Measurements from ENCODE around the gene ARHGEF28. TPM values are rescaled to one million over a fixed set of nuclear protein-coding genes. Genes with fewer than 3 reads are reported as not detected.

Gene ARHGEF28
- 0.23 TPM for total RNA-seq (2013)
- polyA plus RNA-seq (not detected), polyA minus RNA-seq (not detected in 2 replicates), total RNA-seq (0 to 6.9 (median 0.21) reads per million in 11 experiments)

DNA sequence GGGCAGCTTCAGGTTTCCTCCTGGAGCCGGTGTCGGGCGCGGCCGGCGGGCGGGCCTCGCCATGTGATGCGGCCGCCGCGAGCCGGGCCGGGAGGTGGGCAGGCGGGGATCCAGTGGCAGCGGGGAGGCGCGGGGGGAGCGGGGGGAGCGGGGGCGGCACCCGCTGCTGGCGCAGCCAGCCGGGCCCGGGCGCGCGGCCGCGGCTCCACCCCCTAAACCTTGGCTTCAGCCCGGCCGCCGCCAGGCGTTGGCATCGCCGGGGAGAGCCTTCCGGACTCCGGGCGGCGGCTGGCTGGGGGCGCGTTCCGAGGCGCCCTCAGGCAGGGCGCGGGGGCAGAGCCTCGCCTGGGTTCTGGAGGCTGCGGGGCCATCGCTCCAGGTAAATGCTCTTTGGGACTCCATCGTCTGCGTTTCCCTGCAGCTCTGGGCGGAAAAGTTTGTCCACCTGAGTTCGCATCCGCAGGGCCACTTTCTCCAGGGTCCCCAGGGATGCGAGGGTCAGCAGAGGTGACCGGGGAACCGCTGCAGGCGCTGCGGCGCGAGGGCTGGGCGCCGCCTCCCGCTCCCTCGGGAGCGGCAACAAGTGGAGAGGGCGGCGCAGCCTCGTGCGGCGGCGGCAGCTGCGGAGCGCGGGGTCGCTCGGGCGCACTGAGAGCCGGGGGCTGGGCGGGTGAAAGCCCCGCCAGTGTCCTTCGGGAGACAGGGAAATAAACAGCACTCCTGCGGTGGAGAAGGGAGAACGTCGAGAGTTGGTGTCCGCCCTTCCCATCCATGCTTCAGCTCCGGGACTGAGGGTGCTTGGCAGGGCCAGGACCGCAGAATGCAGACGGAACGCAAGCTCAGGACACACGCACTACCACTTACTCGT lies at the start of gene ARHGEF28:
TSS of gene ARHGEF28 (plus strand) at position 253 of the 868 bp plus-strand sequence. CDS start 58,656 bp downstream, outside the sequence.
- Mint-ChIP-seq H3K27me3 (ENCODE audit: low read depth in 3 of 3) (peaks cover 35 to 47% (median 38%) of the 10 kb centered on the region in 3 donors), H3K4me1 (peaks cover 8% of the 10 kb centered on the region), H3K36me3 (no peaks in the 10 kb centered on the region), H3K4me3 (peak within 1 kb of the TSS; percentile 71 to 85), H3K27ac (no peak within 1 kb of the TSS), H3K9me3 (peaks cover 0 to 4% (median 0%) of the 10 kb centered on the region in 7 donors)
- Histone ChIP-seq H3K27ac (ENCODE audit: low read depth in 1 of 2, low read length in 2 of 2) (no peak within 1 kb of the TSS), H3K9ac (ENCODE audit: insufficient read depth, low read length, poor library complexity, severe bottlenecking) (peak within 1 kb of the TSS; percentile 32), H3K36me3 (replicated peaks in 1 of 2; ENCODE audit: control insufficient read depth in 1 of 2, insufficient read depth in 2 of 2, low read length in 2 of 2) (no peaks in the 10 kb centered on the region), H3K9me3 (replicated peaks in 1 of 2; ENCODE audit: control insufficient read depth in 1 of 2, insufficient read depth in 1 of 2, low read length in 2 of 2) (no peaks in the 10 kb centered on the region), H2AFZ (ENCODE audit: insufficient read depth, low read depth, low read length, poor library complexity, severe bottlenecking) (peak within 1 kb of the TSS; percentile 71), H3K4me1 (ENCODE audit: control insufficient read depth in 1 of 2, insufficient read depth in 2 of 2, low read length in 2 of 2) (peaks cover 8% of the 10 kb centered on the region in 2 donors), H3K27me3 (ENCODE audit: control insufficient read depth in 2 of 2, insufficient read depth in 2 of 2, low read length in 2 of 2) (peaks cover 40 to 54% of the 10 kb centered on the region in 2 donors), H3K4me2 (replicated peaks; ENCODE audit: extremely low read depth, low read length, poor library complexity, severe bottlenecking) (peak within 1 kb of the TSS; percentile 83), H4K20me1 (ENCODE audit: insufficient read depth, low read length) (no peaks in the 10 kb centered on the region), H3K4me3 (replicated peaks in 1 of 3; ENCODE audit: low read depth in 2 of 3, low read length in 3 of 3) (peak within 1 kb of the TSS; percentile 20 to 74 (median 51)), H3K79me2 (ENCODE audit: insufficient read depth, low read length) (no peaks in the 10 kb centered on the region)
- no peak for DNase-seq
- intact Hi-C loops (cut with micrococcal nuclease), result no loop called here
- under 1% methylated on average over 85 of the region's 92 CpGs for WGBS (ENCODE audit: insufficient coverage)
- TF ChIP-seq CTCF (IDR thresholded peaks at IDR 0.05), result no peak

- no peak overlapping the region for H3K9ac ChIP-seq (ENCODE audit: insufficient read depth, low read length, poor library complexity, severe bottlenecking)
- H3K9me3 Mint-ChIP-seq, result no peaks in the 10 kb centered on the region
- H3K27ac ChIP-seq (ENCODE audit: low read depth in 1 of 2, low read length in 2 of 2), result no peak overlapping the region
- no CpG with 5 or more reads among the region's 3 CpGs for WGBS (ENCODE audit: insufficient coverage)
- peaks cover 34 to 42% of the 10 kb centered on the region in 2 donors for H3K36me3 ChIP-seq (replicated peaks in 1 of 2; ENCODE audit: control insufficient read depth in 1 of 2, insufficient read depth in 2 of 2, low read length in 2 of 2)
- H3K4me2 ChIP-seq (replicated peaks; ENCODE audit: extremely low read depth, low read length, poor library complexity, severe bottlenecking), result no peak overlapping the region
- no peaks in the 10 kb centered on the region for H3K27me3 Mint-ChIP-seq (ENCODE audit: low read depth in 3 of 3)
- TF ChIP-seq CTCF (IDR thresholded peaks at IDR 0.05), result no peak
- H3K9me3 ChIP-seq (replicated peaks in 1 of 2; ENCODE audit: control insufficient read depth in 1 of 2, insufficient read depth in 1 of 2, low read length in 2 of 2), result no peaks in the 10 kb centered on the region
- no peak overlapping the region for H3K27ac Mint-ChIP-seq
- H3K4me1 Mint-ChIP-seq, result no peaks in the 10 kb centered on the region
- no peak for DNase-seq
- H3K79me2 ChIP-seq (ENCODE audit: insufficient read depth, low read length), result no peaks in the 10 kb centered on the region
- H4K20me1 ChIP-seq (ENCODE audit: insufficient read depth, low read length), result no peaks in the 10 kb centered on the region
- peaks cover 31 to 32% of the 10 kb centered on the region in 2 donors for H3K36me3 Mint-ChIP-seq
- no peak overlapping the region for H3K4me3 ChIP-seq (replicated peaks in 1 of 3; ENCODE audit: low read depth in 2 of 3, low read length in 3 of 3)
- intact Hi-C loops (cut with micrococcal nuclease), result no loop called here
- H3K4me3 Mint-ChIP-seq, result no peak overlapping the region
- H3K27me3 ChIP-seq (ENCODE audit: control insufficient read depth in 2 of 2, insufficient read depth in 2 of 2, low read length in 2 of 2), result no peaks in the 10 kb centered on the region
- H2AFZ ChIP-seq (ENCODE audit: insufficient read depth, low read depth, low read length, poor library complexity, severe bottlenecking), result no peak overlapping the region
- H3K4me1 ChIP-seq (ENCODE audit: control insufficient read depth in 1 of 2, insufficient read depth in 2 of 2, low read length in 2 of 2), result no peaks in the 10 kb centered on the region
Observed at GRCh38 chr5:73582285-73583145, 43.5 kb upstream of the ARHGEF28 start.

Data from CD14-positive monocyte (primary cell).